ENCODE data around the gene BRPF3. TPM values are rescaled to one million over a fixed set of nuclear protein-coding genes. Genes with fewer than 3 reads are reported as not detected.

Gene BRPF3
- total RNA-seq = 10 to 100 TPM; 24.4 to 26.8 TPM

DNA sequence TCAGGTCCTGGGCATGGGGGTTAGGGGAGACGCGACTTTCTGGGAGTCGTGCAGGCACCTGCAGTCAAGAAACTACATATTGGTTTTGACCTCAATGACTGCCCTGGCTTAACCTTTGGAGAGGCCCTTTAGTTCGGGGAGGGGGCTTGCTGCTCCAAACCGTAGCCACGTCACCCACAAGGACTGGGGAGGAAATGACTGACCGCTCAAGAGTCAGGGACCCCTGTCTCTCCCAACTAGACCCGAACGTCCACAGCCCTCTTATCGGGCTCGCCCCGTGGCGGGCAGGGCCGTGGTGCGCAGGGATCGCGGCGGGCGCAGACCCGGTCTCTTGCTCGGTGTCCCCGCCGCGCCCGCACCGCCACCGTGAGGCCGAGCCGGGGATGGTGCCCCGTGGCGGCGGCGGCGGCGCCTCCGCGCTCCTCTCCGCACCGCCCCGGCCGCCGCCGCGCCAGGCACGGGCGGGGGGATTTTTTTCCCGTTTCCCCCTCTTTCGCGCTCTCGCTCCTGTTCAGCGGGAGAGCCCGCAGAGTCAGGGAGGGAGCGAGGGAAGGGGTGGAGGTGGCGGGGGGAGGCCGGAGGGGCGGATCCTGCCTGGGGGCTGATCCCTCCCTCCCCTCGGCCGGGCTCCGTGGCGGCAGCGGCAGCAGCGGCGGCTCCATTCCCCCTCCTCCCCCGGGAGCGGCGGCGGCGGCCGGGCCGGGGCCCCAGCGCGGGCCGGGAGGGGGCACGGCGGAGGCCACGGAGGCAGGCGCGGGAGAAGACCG lies at the start of gene BRPF3:
Gene BRPF3, plus strand, starts transcription at position 632 of the 767 bp plus-strand sequence. CDS start 3,579 bp downstream, outside the sequence.
- peak; percentile 67 to 73 for ATAC-seq (replicated peaks in 1 of 2)

DNA sequence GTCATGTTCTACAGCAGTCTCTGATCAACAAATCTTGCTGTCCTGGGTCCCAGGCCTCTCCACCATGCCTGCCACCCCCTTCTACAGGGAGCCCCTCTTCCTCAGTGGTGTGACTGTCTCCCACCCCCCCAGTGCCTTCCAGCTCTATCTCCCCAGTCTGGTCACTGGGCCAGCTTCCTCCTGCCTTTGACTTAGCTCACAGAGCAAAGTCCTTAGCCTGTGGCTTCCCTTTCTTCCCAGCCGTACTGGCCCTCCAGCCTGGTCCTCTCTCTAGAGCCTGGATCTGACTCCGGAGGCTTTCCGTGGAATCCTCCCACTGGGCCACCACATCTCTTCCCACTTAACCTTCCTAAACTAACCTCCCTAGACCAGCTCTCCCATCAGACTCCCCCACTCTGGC lies 49.2 kb upstream of the BRPF3 start:
- Mint-ChIP-seq H3K4me1 (ENCODE audit: low read depth) (peaks cover 13% of the 10 kb centered on the region), H3K9me3 (peaks cover 0 to 2% of the 10 kb centered on the region in 2 donors), H3K36me3 (ENCODE audit: insufficient read depth in 2 of 2) (peaks cover 0 to 6% of the 10 kb centered on the region in 2 donors), H3K27ac (no peak overlapping the region), H3K4me3 (no peak overlapping the region), H3K27me3 (ENCODE audit: low read depth) (no peaks in the 10 kb centered on the region)
- DNase-seq (no peak), ATAC-seq (replicated peaks in 1 of 2) (no peak)

More for the DNA sequence above, at the start of gene BRPF3:
- Mint-ChIP-seq H3K4me1 (ENCODE audit: low read depth) (peaks cover 36% of the 10 kb centered on the region), H3K36me3 (ENCODE audit: insufficient read depth in 2 of 2) (peaks cover 3 to 7% of the 10 kb centered on the region in 2 donors), H3K4me3 (peak within 1 kb of the TSS; percentile 91 to 93), H3K27ac (peak within 1 kb of the TSS; percentile 78), H3K9me3 (no peaks in the 10 kb centered on the region), H3K27me3 (ENCODE audit: low read depth) (no peaks in the 10 kb centered on the region)
- peak; percentile 84 to 88 for DNase-seq

DNA sequence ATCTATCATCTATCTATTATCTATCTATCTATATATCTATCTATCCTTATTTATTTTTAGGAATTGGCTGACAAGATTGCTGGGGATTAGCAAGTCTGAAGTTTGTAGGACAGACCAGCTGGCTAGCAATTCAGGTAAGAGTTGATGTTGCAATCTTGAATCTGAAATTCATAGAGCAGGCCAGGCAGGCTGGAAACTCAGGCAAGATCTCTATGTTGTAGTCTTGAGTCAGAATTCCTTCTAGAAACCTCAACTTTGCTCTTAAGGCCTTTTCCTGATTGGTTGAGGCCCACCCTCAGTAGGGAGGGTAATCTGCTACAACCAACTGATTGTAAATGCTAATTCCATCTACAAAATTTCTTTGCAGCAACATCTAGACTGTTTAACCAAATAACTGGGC lies 47.1 kb upstream of the BRPF3 start:
- Mint-ChIP-seq H3K4me1 (ENCODE audit: low read depth) (peaks cover 13% of the 10 kb centered on the region), H3K9me3 (peaks cover 0 to 3% of the 10 kb centered on the region in 2 donors), H3K27ac (no peak overlapping the region), H3K36me3 (ENCODE audit: insufficient read depth in 2 of 2) (peaks cover 1 to 8% of the 10 kb centered on the region in 2 donors), H3K4me3 (no peak overlapping the region), H3K27me3 (ENCODE audit: low read depth) (no peaks in the 10 kb centered on the region)
- DNase-seq (no peak), ATAC-seq (replicated peaks in 1 of 2) (no peak)

DNA sequence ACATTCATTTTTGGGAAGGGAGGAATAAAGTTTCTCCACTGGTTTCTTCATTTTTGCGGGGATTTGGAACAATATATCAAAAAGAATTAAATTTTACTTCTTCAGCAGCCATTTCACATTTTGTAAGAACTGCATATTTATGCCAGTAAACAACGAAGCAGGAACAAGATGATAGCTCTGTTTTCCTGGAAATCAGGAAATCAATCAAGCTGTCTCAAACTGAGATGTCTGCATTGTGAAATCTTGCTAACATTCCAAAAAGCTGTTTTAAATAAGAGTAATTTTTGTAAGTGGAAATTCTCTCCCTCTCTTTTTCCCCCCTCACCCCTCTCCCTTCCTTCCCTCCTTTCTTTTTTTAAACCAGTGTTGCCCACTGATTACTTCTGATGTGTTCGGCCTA lies 46.3 kb upstream of the BRPF3 start:
- no peaks in the 10 kb centered on the region for H3K27me3 Mint-ChIP-seq (ENCODE audit: low read depth)
- H3K4me1 Mint-ChIP-seq (ENCODE audit: low read depth) = peaks cover 13% of the 10 kb centered on the region
- ATAC-seq (replicated peaks in 1 of 2) (no peak), DNase-seq (no peak)
- H3K4me3 Mint-ChIP-seq = no peak overlapping the region
- peaks cover 2 to 13% of the 10 kb centered on the region in 2 donors for H3K36me3 Mint-ChIP-seq (ENCODE audit: insufficient read depth in 2 of 2)
- H3K9me3 Mint-ChIP-seq = peaks cover 0 to 4% of the 10 kb centered on the region in 2 donors
- no peak overlapping the region for H3K27ac Mint-ChIP-seq

DNA sequence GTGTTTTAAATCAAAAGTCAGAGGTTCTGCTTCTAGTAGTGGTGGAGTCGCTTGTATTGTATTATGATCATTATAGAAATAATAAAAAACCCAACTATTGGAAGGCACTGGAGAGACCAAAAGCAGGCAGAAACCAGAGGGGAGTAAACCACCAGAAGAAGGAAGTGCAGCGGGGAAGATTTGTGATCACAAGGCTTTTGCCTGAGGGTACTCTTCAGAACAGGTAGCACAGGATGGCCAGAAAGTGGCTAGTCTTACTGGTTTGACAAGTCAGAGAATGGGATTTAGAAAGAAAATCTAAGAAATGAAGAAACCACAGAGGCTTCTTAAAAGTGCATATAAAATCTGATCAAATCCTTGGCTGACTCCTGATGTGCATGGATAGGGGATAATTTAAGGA lies 42.3 kb upstream of the BRPF3 start:
- no peaks in the 10 kb centered on the region for H3K27me3 Mint-ChIP-seq (ENCODE audit: low read depth)
- H3K9me3 Mint-ChIP-seq = peaks cover 5 to 10% of the 10 kb centered on the region in 2 donors
- H3K27ac Mint-ChIP-seq = no peak overlapping the region
- ATAC-seq (replicated peaks in 1 of 2) (no peak), DNase-seq (no peak)
- peaks cover 7 to 17% of the 10 kb centered on the region in 2 donors for H3K36me3 Mint-ChIP-seq (ENCODE audit: insufficient read depth in 2 of 2)
- no peak overlapping the region for H3K4me3 Mint-ChIP-seq
- H3K4me1 Mint-ChIP-seq (ENCODE audit: low read depth) = peaks cover 5% of the 10 kb centered on the region

DNA sequence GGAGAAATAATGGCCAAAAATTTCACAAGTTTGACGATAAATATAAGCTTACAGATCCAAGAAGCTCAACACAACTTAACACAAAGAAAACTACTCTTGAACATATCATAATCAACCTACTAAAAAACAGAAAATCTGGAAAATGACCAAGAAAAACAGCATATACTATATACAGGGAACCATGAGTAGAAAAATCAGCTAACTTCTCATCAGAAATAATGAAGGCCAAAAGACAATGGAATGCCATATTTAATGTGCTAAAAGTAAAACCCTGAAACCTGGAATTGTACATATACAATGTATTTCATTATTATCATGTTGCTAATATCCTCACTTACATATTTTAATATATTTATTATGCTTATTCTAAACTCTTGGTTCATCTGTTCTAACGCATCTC lies 40.9 kb upstream of the BRPF3 start:
- no peak for ATAC-seq (replicated peaks in 1 of 2)
- Mint-ChIP-seq H3K4me1 (ENCODE audit: low read depth) (peaks cover under 1% of the 10 kb centered on the region), H3K9me3 (peaks cover 7 to 12% of the 10 kb centered on the region in 2 donors), H3K4me3 (no peak overlapping the region), H3K27ac (no peak overlapping the region), H3K27me3 (ENCODE audit: low read depth) (no peaks in the 10 kb centered on the region), H3K36me3 (ENCODE audit: insufficient read depth in 2 of 2) (peaks cover 8 to 19% of the 10 kb centered on the region in 2 donors)
- DNase-seq = no peak

DNA sequence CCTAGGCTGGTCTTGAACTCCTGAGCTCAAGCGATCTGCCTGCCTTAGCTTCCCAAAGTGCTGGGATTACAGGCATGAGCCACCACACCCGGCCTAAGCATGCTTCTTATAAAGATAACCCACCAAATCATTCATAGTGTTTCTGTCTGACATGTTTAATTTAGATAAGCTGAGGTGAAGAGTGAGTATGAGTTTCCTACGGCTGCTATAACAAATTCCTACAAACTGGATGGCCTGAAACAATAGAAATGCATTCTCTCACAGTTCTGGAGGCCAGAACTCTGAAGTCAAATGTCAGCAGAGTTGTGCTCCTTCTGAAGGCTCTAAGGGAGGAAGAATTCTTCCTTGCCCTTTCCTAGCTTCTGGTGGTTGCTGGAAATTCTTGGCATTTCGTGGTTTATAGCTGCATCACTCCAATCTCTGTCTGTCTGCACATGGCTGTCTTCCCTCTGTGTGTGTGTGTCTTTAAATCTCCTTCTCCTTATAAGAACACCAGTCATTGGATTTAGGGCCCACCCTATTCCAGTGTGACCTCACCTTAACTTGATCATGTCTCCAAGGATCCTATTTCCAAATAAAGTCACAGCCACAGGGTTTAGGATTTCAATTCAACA lies 36.3 kb upstream of the BRPF3 start:
- peaks cover 6 to 11% of the 10 kb centered on the region in 2 donors for H3K36me3 Mint-ChIP-seq (ENCODE audit: insufficient read depth in 2 of 2)
- H3K9me3 Mint-ChIP-seq = peaks cover 7 to 10% of the 10 kb centered on the region in 2 donors
- H3K27ac Mint-ChIP-seq = no peak overlapping the region
- ATAC-seq (replicated peaks in 1 of 2) = no peak
- DNase-seq = no peak
- no peaks in the 10 kb centered on the region for H3K27me3 Mint-ChIP-seq (ENCODE audit: low read depth)
- H3K4me1 Mint-ChIP-seq (ENCODE audit: low read depth) = no peaks in the 10 kb centered on the region
- H3K4me3 Mint-ChIP-seq = no peak overlapping the region

DNA sequence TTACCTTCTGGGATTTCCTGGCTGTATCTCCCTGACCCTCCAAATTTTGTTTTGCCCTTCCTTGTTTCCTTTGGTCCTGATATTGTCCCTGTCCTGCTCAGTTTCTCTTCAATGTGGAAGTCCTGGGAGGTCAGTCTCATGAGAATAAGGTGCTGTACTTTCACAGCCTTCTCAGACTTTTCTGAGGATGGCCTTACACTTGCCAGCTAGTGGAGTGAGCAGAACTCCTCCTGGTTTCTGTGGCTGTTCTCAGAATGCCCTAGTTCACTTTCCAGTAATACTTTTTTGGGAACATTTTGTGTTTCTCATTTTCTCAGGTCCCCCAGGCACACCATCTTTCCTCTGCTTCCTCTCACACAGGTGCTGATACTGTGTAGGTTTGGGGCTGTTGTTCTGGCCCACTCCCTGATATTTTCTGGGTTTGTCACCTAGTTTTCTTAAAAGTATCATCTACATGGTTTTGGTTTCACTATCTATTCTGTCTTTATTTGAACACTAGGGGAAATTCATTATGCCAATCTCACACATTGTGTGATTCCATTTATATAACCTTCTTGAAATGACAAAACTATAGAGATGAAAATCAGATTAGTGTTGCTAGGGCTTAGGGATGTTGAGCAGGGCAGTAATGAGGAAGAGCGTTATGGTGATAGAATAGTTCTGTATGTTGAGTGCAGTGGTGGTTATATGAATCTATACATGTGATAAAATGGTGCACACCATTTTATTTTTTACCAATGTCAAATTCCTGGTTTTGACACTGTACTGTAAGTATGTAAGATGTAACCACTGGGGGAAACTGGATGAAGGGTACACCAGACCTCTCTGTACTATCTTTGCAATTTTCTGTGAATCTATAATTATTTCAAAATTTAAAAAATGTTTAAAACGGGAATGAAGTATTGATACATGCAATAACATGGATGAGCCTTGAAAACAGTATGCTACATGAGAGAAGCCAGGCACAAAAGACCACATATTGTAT lies 27.2 kb upstream of the BRPF3 start:
- Mint-ChIP-seq H3K4me3 (peak overlapping the region; percentile 20 to 56), H3K36me3 (ENCODE audit: insufficient read depth in 2 of 2) (peaks cover 4 to 11% of the 10 kb centered on the region in 2 donors), H3K9me3 (peaks cover 1 to 4% of the 10 kb centered on the region in 2 donors)

DNA sequence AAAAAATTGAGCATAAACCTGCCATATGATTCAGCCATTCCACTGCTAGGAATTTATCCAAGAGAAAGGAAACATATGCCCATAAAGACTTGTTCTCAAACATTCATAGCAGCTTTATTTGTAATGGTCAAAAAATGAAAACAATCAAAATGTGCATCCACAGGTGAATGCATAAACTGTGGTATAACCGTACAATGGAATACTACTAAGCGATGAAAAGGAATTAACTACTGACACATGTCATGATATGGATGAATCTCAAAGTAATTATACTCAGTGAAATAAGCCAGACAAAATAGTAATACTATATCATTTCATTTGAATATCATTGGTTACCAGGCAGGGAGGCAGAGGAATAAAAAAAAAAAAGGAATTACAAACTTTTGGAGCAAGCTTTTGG lies 25.8 kb upstream of the BRPF3 start:
- Mint-ChIP-seq H3K36me3 (ENCODE audit: insufficient read depth in 2 of 2) (peaks cover 4 to 16% of the 10 kb centered on the region in 2 donors), H3K9me3 (peaks cover 1 to 4% of the 10 kb centered on the region in 2 donors), H3K27me3 (ENCODE audit: low read depth) (no peaks in the 10 kb centered on the region), H3K4me1 (ENCODE audit: low read depth) (peaks cover 22% of the 10 kb centered on the region), H3K4me3 (no peak overlapping the region), H3K27ac (no peak overlapping the region)
- no peak for DNase-seq
- no peak for ATAC-seq (replicated peaks in 1 of 2)

More for the DNA sequence above, 27.2 kb upstream of the BRPF3 start:
- Mint-ChIP-seq H3K4me1 (ENCODE audit: low read depth) (peaks cover 22% of the 10 kb centered on the region), H3K27ac (peak overlapping the region; percentile 77), H3K27me3 (ENCODE audit: low read depth) (no peaks in the 10 kb centered on the region)
- peak; percentile 62 to 87 for ATAC-seq (replicated peaks in 1 of 2)
- DNase-seq = no peak

DNA sequence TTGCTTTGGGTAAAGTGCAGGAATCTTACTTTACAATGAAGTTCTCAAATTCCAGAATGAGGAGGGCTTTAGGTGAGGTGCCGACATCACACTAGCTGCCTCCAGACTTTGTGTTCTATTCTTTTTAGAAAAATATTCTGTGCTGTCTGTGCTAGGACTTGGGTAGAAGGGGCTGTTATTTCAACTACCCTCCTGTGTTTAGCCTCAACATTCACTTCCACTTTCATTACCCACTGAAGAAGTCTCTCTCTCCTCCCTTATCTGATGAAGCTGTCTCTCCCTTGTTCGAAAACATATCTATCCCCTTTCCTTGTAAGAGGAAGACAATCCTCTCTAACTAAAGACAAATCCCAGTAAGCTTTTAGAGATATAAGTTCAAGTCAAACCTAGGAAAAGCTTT lies 25.0 kb upstream of the BRPF3 start:
- Mint-ChIP-seq H3K27me3 (ENCODE audit: low read depth) (no peaks in the 10 kb centered on the region), H3K4me1 (ENCODE audit: low read depth) (peaks cover 22% of the 10 kb centered on the region), H3K27ac (no peak overlapping the region), H3K4me3 (no peak overlapping the region), H3K36me3 (ENCODE audit: insufficient read depth in 2 of 2) (peaks cover 4 to 14% of the 10 kb centered on the region in 2 donors), H3K9me3 (peaks cover 1 to 4% of the 10 kb centered on the region in 2 donors)
- DNase-seq (no peak), ATAC-seq (replicated peaks in 1 of 2) (no peak)

DNA sequence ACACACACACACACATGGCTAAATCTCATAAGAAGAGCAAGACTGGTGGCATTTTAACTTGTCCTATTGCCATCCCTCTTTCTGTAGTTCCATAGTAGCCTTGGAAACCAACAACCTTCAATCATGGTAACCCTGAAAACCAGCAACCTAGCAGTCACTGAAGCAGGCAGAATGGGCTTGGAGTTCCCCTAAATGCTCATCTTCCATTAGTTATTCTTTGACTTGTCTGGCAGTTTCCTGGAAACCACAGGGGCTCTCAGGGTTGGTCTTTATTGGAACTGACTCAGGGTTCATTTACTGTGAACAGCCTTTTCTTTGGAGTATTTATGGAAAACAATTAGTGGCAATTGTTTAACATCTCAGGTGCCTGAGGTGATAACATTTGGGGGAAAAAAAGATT lies 19.4 kb upstream of the BRPF3 start:
- peak; percentile 73 to 76 for ATAC-seq (replicated peaks in 1 of 2)
- peak overlapping the region; percentile 24 for H3K27ac Mint-ChIP-seq
- no peaks in the 10 kb centered on the region for H3K27me3 Mint-ChIP-seq (ENCODE audit: low read depth)
- H3K4me1 Mint-ChIP-seq (ENCODE audit: low read depth) = peaks cover 8% of the 10 kb centered on the region
- peaks cover 9 to 12% of the 10 kb centered on the region in 2 donors for H3K9me3 Mint-ChIP-seq
- DNase-seq = peak; percentile 15 to 20
- H3K4me3 Mint-ChIP-seq = peak overlapping the region in 1 of 2 donors; percentile 11
- H3K36me3 Mint-ChIP-seq (ENCODE audit: insufficient read depth in 2 of 2) = peaks cover 4 to 27% of the 10 kb centered on the region in 2 donors

DNA sequence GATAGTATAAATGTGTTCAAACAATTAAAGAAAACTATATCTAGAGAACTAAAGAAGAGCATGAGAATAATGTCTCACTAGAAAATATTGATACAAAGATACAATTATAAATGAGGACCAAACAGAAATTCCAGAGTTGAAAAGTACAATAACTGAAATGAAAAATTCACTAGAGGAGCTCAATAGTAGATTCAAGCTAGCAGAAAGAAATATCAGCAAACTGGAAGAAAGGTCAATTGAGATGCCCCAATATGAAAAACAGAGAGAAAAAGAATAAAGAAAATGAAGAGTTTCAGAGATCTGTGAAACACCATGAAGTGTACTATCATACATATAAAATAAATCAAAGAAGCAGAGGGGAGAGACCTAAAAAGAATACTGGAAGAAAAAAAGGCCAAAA lies 18.0 kb upstream of the BRPF3 start:
- ATAC-seq (replicated peaks in 1 of 2) (no peak), DNase-seq (no peak)
- H3K27ac Mint-ChIP-seq = peak overlapping the region; percentile 53
- H3K4me3 Mint-ChIP-seq = no peak overlapping the region
- peaks cover 4 to 30% of the 10 kb centered on the region in 2 donors for H3K36me3 Mint-ChIP-seq (ENCODE audit: insufficient read depth in 2 of 2)
- H3K4me1 Mint-ChIP-seq (ENCODE audit: low read depth) = peaks cover 8% of the 10 kb centered on the region
- no peaks in the 10 kb centered on the region for H3K27me3 Mint-ChIP-seq (ENCODE audit: low read depth)
- peaks cover 9 to 19% of the 10 kb centered on the region in 2 donors for H3K9me3 Mint-ChIP-seq

Measured in activated T-cell treated with anti-CD3 and anti-CD28 coated beads, Interleukin-2, amount 50 U/mL, for 72 hours (primary cell).